ENCODE measurements around the gene NCKAP5. TPM values are rescaled to one million over a fixed set of nuclear protein-coding genes. Genes with fewer than 3 reads are reported as not detected.
"Not testable (repeated sequence)": the region's sequence is repeated elsewhere in the genome, so short reads cannot be mapped to it uniquely, and the experiment has no call there.

NCKAP5 gene
- total RNA-seq, 1 donor from 2014 or later = 18.4 TPM

DNA sequence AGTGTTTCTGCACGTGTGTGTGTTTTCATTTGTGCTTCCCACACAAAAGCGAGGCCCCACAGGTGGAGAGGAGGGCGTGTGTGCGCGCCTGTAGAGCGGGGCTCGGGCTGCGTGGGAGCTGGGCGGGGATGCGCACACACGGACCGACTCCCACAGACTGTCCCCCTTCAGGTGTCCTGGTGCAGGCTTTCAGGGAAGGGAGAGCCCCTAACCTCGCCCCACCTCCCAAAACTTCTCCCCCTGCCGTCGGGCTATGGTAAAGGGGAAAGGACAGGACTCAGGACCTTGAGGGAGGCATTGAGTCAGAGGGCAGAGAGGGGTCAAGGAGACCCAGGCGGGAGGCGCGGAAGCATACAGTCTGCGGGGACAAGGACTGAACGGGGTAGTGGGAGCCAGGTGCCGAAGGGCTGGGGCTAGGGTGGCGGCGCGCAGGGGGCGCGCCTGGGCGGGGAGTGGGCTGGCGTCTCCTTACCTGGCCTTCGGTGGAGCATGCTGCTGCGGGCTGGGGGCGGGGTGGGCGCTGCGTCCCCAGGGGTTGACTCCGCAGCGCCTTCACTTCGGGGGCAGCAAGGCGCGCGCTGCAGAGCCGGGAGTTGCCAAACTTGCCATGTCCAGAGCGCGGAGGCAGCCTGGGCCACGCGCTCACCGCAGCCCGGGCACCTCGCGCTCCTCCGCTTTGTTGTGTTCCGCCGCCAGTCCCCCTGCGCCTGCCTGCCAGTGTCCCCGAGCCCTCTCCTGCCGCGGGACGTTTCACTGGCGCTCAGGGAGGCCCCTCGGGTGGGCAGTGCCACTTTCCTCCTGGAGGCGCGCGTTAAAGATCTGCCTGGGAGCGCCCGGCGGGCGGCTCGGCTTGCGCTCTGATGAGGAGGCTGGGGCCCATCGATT, 302.0 kb downstream of the NCKAP5 start:
- peak; percentile 15 for DNase-seq

DNA sequence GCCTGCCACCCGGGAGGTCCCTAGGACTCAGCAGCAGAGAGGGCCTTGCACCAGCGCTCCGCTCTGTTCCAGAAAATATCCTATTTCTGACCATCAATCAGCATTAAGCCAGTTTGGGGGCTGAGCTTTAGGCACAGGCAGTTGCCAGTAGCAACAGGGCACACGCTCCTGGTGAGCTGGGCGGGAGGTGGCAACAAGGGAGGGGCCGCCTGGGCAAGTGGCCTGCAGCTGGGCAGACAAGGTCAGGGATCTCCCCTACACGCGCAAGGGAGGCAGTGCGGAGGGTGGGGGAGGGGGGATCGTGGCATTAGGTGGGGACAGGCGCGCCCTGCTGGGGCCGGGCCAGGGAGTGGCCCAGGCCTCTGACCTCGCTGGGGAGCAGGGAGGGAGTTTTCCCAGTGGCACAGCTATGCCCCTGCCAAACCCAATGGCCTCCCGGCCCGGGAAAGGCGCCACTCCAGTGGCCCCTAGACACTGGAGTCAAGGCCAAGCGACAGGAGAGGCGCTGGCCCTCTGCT, 302.8 kb downstream of the NCKAP5 start:
- peak; percentile 38 for DNase-seq

DNA sequence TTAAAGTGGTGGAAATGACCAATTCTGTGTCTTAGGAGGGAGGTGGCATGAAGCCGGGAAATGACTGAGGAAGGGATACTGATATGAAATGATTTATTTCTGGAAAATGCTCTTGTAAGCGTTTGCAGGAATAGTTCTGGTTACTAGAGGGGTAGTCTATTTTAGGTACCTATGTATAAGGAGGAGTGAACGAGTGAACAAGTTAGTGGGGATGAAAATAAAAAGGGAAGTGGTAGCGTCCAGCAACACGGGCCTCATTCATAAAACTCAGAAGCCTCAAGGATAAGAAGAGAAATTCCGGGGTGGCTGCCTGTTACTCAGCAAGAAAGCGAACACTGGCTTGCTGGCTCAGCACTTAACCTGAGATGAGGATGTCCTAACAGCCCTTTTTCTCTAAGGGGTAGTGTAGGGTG, 303.3 kb downstream of the NCKAP5 start:
- DNase-seq = no peak

DNA sequence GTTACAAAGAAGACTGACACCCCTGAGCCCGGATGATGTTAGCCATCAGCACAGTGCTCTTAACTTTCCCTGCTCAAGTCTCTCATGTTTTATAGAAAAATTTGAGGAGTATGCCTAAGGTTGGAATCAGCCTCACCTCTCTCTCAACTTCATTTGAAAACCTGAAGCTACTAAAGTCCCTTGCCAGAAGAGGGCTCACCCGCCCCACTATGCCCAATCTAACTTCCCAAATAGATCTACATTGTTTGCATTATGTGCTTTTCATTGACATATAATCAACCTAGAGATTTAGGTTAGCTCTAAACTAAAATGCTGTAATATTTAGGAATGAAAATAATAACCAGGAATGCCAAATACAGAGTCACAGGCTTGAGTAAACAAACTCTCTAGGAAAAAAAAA, 305.4 kb downstream of the NCKAP5 start:
- no peak for DNase-seq

DNA sequence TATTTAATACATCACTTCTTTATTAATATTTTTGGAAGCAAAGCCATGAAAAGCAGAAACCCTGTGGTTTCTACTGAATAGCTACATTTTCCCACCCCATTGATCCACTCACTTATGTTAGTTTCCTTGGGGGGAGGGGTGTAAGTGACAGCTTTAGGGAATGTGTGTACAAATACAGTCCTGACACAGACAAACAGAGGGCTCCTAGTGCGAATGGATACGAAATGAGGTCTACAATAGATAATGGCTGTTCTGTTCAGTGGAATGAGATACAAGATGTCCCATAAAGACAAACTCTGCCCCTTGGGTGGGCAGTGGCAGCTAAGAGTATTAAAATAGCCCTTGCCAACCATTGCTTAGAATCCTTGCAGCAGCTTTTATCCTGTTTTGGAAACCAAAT, 312.9 kb downstream of the NCKAP5 start:
- no peak for DNase-seq

DNA sequence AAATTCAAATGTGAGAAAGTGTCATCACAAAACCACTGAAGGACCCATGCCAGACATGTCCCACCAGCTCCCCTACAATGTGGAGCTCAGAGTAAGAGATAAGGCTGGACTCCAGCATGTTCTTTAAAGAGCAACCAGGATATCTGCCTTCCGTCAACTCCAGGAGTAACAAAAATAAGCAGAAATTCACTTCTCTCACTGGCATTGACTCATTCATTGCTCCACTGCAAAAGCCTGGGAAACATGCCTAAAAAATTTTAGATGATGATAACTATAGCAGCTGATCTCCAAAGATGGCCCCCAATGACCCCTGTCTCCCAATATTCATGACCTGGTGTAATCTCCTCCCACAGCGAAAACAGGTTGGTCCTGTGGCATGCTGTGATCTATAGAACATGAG, 314.5 kb downstream of the NCKAP5 start:
- no peak for DNase-seq

DNA sequence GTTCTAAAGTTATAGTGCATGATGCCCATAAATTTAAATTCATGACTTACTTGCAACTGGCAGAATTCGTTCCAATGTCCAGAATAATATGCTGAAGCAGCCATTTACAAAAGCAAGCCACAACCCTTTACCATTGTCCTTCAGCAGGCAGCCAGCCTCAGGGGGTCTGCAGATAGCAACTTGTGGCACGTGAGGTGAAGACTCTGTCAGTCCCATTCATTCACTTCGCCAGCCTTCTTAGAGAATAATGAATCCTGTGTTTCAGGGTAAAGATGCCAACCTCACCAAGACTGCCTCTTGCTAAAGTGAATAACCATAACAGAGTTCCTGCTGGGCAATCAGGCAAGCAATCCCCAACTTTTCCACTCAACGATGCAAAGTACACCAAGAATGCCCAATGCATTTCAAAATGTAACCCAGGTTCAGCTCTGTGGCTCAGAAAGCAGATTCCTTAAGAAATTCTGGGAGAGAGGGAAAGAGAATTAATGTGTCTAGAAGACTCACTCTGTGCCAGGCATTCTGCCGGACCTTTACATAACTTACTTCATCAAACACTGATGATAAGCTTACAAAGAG, 315.4 kb downstream of the NCKAP5 start:
- DNase-seq = no peak

DNA sequence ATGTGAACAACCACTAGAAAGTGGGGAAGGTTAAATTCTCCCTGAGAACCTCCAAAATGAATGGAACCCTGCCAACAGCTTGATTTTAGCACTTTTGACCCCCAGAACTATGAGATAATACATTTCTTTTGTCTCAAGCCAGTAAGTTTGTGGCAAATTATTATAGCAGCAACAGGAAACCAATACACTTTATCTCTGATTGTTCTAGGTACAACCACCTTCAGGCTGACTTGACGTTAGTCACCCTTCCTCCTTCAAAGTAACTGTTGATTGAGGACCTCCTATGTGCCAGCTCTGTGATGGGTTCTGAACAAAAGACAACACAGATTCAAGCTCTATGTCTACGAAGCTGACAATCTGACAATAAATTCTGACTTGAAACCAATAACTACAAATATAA, 318.9 kb downstream of the NCKAP5 start:
- no peak for DNase-seq

DNA sequence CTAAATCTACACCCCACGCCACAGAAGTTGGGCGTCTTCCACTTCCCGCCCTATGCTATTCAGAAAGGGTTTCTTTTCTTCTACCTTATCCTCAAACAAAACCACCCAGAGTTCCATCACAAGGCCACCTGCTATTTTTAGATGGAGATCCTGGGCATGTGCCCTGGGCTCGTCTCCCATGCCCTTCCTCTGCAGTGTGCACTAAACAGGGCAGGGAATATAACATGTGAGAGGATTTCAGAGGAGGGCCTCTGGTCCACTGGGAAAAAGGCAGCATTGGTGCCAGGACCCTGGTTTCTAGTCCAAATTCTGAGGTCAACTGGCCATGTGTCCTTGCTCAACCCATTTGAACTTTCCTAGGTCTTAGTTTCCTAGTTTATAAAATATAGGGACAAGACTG, 320.0 kb downstream of the NCKAP5 start:
- DNase-seq = no peak

DNA sequence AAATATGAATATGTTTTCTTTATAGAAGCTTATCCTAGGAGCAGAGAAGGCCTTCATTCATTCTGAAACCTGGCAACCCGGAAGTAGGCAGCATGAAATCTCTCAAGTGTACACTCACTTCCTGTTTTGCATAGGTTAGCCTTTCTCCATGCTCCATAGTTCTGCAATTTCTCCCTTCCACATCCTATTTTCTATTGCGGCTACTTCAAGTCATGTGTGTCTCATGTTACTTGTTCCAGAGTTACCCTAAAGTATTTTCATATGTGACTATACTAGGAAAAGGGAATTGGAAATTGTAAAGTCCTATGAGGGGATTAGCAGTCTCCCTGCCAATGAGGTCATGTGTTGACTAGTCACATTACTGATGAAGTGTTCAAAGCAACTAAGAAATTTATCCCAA, 320.6 kb downstream of the NCKAP5 start:
- no peak for DNase-seq

DNA sequence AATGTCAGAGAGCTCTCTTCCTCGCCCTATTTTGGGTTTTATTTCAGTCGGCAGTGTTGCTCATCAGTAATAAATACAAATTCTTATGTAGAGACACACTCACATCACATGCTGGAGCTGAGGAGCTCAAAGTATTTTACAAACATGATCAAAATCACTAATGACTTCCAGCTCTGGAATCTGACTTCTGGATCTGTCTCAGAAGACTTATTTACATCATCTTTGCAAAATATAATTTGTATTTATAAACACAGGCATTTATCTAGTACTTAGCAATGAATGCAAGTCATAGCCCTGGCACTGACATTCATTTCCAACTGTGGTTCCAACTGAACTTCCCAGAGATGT, 327.1 kb downstream of the NCKAP5 start:
- DNase-seq = no peak

DNA sequence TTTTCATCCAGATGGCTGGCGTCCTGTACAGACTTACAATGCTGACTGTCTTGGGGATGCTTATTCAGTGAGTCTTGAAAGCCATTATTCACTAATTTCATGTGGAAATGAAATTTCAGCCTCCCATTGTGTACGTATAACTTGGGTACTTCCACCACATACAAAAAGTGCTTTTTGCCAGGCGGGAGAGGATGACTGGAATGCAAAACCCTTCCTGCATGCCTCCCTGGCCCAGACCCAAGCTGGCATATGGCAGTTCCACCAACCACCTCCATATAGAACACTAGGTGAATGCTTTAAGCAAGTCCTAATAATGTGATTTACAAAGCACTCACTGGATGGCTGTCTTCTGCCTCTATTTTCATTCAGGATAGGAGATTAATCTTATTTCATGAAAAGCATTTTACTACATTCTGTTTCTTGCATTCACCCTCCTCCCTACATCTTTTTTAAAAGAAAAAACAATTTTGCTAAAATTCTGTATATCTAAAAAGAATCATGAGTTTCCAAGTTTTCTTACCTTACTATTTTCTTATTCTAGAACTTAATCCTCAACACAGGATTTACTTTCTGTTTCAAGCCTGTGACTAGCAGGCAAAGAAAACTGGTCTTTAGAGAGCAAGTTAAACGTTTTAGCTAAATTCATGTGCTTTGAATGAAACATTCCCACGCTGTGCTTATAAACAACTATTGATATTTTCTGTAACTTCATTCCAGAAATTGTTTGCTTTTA, 327.6 kb downstream of the NCKAP5 start:
- DNase-seq = no peak

DNA sequence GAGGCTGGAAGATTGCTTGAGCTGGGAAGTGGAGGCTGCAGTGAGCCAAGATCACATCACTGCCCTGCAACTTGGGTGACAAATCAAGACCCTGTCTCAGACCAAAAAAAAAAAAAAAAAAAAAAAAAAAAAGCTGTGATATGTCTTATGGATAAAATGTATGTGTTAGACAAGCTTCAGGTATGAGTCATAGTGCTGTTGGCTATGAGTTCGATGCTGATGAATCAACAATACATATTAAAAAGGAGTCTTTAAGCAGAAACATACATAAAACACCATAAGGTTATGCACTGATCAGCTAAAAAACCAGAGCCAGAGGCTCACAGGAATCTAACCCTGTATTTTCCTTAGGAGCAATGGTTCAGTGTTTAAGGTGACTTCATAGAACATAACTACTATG, 332.3 kb downstream of the NCKAP5 start:
- DNase-seq = no peak

DNA sequence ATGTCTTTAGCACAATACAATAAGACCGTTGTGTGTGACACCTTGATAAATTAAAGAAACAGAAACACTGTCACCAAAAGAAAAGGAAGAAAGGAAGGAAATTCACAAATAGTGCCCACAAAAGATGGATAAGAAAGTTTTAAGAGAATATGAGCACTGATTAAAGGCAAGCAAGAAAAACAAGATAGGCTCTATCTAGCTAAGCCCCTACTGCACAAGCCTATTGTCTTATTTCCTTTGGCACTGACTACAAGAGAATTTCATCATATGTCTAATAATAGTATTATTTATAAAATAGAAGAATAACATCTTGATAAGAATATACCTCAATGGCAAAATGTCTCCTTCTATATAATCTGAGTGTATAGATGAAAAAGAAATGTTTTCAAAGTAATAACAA, 335.7 kb downstream of the NCKAP5 start:
- DNase-seq = no peak

DNA sequence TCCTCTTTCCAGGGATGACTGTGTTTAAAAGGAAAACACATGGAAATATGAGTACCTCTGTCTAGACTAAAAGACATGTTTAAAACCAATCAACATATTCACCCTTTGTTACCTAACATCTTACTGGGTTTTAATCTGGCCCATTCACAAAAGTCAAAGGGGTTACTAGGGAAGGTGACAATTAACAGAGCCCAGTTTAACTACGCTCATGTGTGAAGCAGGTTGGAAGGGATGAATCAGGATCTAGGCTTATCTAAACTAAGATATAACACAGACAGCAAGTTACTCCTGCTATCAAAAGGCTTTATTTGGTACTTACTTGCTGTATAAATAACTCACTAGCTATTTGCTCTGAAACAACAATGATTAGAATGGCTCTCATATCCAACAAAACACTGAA, 337.0 kb downstream of the NCKAP5 start:
- DNase-seq = no peak

DNA sequence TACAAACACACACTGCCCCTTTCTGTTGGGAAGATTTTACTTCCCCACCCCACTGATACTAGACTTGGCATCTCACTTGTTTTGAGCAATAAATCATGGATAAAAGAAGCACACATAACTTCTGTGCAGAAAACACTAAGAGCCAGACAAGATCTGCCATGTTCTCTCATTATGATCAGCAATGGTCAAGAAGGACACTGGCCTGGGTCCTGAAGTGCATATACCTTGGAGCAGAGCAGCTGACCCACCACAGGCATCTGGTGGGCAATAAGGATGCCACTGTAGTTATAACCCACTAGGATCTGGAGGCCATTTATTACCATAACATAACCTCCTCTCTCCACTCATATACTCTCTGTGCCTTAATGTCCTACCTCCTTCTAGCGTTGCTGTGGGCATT, 338.3 kb downstream of the NCKAP5 start:
- DNase-seq = no peak

DNA sequence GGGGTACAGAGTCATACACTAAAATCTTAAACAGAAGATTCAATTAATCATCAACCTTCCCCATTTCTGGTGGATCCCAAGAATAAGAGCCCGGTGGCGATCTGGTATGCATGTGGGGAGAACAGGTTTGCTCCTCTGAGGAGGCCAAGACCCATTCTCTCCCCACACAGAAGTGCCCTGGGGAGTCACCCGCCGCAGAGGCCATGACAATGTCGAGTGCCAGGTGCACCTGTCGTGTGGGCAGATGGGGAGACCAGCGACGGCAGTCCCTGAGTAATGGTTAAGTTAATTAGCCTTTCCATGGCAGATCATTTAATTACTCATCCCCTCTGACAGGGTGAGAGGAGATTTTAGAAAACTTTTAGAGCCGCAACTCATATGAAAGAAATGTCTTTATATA, 345.0 kb downstream of the NCKAP5 start:
- DNase-seq = no peak

DNA sequence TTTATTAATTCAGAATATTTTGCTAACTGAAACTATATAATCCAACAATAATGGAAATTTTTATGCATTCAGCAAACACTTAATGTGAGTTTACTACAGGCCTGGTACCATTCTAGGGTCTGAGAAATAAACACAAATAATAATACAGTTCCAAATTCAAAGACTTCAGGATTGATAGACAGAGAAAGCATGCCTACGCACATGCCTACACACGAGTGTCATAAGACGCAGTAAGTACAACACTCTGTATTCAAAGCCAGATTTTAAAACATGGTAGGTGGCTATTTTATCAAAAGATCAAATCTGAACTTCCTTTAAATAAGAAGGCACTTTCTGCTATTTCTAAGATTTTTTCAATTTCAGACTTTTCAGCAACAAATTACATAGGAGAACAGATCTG, 346.9 kb downstream of the NCKAP5 start:
- DNase-seq = no peak

DNA sequence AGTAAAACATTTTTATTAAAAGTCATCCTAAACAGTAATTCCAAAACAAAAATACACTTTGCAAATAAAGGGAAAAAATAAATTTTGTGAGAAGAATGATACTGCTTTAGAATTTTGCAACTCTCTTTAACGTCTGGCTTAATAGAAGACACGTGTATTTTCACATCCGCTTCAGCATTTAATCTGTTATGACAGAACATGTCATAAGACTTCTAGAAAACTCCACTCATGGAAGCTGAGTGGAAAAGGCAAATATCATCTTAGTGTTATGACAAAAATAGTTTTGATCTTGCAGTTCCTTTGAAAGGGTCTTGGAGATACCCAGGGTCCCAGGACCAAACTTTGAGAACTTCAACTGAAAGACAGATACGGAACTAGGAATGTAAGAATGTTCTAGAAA, 350.1 kb downstream of the NCKAP5 start:
- DNase-seq = no peak

DNA sequence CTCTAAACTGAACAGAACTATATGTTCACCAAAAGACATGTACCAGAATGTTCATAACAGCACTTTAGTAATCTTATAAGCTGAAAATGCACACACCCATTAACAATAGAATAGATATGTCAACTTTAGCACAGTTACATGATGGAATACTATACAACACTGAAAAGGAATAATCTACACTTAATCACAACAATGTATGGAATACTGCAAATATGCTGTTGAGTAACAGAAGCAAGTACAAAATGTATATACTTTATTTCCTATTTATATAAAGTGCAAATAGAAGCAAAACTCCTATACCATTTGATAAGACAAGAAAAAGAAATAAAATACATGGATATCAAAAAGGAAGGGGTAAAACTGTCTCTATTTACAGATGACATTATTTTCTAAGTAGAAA, 352.8 kb downstream of the NCKAP5 start:
- no peak for DNase-seq

DNA sequence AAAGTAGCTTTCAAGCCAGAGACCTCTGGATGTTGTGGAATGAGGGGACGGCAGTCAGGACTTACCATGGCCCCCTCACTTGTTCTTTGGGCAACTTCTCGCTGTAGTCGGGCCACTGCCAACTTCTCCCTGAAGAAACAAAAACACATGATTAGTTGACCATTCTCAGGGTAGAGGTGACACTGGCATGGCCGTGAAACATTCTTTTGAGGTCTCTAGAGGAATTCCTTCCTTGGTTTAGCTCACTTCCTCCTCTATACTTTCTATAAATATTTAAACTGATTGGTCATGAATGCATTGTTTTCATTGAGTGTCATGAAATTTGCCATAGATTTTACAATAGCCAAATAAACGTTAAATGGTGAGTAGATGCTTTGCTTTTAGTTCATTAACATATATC, 354.6 kb downstream of the NCKAP5 start:
- no peak for DNase-seq

DNA sequence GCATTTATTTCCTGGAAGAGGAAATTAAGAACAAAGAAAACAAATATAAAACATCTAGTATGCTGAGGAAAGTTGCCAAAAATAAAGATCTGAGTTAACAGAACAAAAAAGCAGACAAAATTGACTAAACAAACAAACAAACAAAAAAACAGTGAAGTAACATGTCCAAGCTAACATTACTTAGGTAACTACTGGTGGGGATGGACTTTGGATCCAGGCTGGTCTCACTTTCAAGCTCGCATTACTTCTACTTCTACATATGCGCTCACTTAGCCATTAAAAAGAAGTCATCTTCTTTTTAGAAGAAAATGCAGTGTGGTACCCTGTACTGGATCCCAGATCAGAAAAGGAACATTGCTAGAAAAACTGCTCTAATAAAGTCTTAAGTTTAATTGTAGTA, 358.9 kb downstream of the NCKAP5 start:
- no peak for DNase-seq

DNA sequence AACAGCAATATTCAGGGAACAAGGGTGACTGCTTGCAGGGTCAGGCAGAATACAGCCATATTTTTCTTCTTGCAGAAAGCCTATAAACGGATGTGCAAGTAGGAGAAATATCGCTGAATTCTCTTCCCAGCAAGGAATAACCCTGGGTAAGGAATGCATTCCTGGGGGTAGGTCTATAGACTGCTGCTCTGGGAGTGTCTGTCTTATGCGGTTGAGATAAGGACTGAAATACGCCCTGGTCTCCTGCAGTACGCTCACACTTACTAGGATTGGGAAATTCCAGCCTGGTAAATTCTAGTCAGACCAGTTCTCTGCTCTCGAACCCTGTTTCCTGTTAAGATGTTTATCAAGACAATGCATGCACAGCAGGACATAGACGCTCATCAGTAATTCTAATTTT, 361.6 kb downstream of the NCKAP5 start:
- not testable (repeated sequence) for DNase-seq

Measured in tongue (tissue), 2 donors.